SK-N-SH treated with all-trans-retinoic acid at 6 μM for 48 hours (cell line): ENCODE results near the gene PTH.

Source experiments
- CREB5 ChIP-seq: fragments of 250-450 bp; sonication (Bioruptor Pico); IDR thresholded peaks from 2 replicates; pipeline ENCODE4 v1.5.1; 2020; ENCODE audit warnings: low read depth, mild to moderate bottlenecking, moderate library complexity
- CSRNP3 ChIP-seq: fragments of 250-450 bp; sonication (Bioruptor Pico); IDR thresholded peaks from 2 replicates; pipeline ENCODE4 v1.5.1; 2021; ENCODE audit warnings: mild to moderate bottlenecking, moderate library complexity
- PATZ1 ChIP-seq: fragments of 250-450 bp; sonication (Bioruptor Pico); IDR thresholded peaks from 2 replicates; pipeline ENCODE4 v1.8.0; 2020; ENCODE audit warnings: mild to moderate bottlenecking, moderate library complexity, borderline replicate concordance
- TCF4 ChIP-seq: fragments of 250-450 bp; sonication (Bioruptor Pico); IDR thresholded peaks from 2 replicates; pipeline ENCODE4 v1.8.0; 2021; ENCODE audit warnings: mild to moderate bottlenecking, moderate library complexity, borderline replicate concordance
- ZNF565 ChIP-seq: fragments of 450-650 bp; formaldehyde crosslinking; conservative IDR thresholded peaks from 2 replicates; pipeline ENCODE4 v1.5.0; 2020; ENCODE audit warnings: low read depth, mild to moderate bottlenecking, moderate library complexity

- TF ChIP-seq CSRNP3: no peak
- TF ChIP-seq PATZ1: no peak
- TF ChIP-seq ZNF565 (CRISPR knock-in tag): no peak
- no peak for TF ChIP-seq CREB5 (CRISPR knock-in tag)
- TF ChIP-seq TCF4 (CRISPR knock-in tag): no peak
Measured at GRCh38 chr11:13463779-13464290, 32.0 kb downstream of the PTH start.
